NCI-H1105 (cell line): ENCODE results near the gene SCML1.
"Not testable (repeated sequence)": the region's sequence is repeated elsewhere in the genome, so short reads cannot be mapped to it uniquely, and the experiment has no call there.

Experiments
- DNase-seq: peaks from one replicate; lab custom pipeline; 2025; lab: John Stamatoyannopoulos, UW

SCML1 gene

DNA sequence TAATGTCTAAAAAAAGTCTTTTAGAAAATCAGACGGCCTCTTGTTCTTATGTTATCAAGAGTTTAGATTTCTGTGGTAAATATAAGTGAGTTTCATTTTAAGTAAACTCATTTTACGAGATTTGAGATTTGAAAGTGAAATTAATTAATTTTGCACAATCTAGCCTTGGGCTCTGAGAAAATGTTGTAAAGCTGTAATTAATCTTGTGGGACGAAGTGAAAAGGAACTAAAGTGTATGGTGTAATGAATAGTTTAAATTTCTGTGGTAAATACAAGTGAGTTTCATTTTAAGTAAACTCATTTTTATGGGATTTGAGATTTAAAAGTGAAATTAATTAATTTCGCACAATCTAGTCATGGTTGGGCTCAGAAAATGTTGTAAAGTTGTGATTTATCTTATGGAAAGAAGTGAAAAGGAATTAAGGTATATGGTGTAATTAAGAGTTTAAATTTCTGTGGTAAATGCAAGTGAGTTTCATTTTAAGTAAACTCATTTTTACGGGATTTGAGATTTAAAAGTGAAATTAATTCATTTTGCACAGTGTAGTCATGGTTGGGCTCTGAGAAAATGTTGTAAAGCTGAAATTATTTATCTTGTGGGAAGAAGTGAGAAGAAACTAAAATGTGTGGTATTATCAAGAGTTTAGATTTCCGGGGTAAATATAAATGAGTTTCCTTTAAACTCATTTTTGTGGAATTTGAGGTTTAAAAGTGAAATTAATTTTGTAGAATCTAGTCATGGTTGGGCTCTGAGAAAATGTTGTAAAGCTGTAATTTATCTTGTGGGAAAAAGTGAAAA lies 1.6 kb downstream of the SCML1 start:
- no peak for DNase-seq

DNA sequence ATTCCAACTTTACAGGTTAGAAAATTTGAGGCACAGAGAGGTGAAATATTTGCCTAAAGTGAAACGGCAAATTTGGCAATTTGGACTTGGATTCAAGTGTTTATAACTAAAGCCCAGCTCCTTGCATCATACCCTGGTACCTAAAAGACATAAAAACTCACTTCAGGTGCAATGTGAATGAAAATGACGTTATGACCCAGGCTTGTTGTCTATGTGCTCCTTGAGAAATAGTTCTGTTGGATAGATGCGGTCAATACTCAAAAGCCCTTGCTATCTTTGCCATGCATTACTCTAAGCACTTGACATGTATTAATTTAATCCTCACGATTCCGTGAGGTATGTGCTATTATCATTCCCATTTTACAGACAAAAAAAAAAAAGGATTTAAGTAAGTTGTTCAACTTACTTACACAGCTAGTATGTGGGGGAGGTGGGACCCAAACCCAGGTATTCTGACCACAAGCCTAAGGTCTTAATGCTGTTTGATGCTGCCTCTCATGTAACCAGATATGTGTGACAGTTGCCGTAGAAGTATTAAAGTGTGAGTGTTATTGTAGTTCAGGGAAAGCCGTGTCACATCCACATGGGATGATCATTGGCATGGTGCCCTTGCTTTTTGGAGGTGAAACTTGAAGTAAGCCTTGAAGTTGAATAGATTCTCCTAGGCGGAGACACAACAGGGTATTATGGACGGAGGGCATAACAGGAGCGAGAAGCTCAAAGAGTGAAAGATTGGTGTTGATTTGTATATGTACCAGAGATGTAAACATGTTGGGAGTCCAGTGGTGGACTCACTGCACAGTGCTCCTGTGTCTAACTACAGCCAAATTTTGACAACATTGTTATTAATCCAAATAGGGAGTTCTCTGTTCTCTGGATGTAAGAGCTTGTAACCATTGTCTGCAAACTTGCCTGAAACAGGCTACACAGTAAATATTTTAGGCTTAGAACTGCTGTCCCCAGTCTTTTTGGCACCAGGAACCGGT lies 3.1 kb downstream of the SCML1 start:
- DNase-seq, result no peak

DNA sequence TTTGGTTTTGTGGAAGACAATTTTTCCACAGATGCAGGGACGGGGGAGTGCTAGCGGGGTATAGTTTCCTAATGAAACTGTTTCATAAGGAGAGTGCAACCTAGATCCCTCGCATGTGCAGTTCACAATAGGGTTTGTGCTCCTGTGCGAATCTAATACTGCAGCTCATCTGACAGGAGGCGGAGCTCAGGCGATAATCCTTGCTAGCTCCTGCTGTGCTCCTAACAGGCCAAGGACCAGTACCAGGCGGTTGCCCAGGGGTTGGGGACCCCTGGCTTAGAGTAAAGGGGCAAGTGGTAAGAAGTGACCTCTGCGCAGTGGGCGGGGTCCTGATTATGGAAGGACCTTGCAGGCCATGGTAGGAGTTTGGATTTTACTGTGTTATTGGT lies 3.8 kb downstream of the SCML1 start:
- DNase-seq, result no peak

DNA sequence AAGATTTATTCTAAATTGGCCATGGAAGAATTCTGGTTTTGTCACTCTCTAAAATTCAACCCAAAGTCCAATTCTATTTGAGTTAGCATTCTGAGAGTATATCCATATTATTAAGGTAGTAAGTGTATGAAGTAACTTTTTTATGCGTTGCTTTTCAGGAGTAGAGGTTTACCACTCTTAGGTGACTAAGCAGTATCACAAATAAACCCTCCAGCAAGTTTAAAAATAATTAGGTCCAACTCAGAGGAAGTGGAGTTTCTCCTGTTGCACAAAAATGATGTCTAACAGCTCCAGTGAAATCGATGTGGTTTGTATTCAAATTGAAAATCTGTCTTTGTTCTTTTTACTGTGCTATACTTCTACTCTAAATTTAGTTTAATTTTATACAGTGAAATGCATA lies 6.6 kb downstream of the SCML1 start:
- no peak for DNase-seq

DNA sequence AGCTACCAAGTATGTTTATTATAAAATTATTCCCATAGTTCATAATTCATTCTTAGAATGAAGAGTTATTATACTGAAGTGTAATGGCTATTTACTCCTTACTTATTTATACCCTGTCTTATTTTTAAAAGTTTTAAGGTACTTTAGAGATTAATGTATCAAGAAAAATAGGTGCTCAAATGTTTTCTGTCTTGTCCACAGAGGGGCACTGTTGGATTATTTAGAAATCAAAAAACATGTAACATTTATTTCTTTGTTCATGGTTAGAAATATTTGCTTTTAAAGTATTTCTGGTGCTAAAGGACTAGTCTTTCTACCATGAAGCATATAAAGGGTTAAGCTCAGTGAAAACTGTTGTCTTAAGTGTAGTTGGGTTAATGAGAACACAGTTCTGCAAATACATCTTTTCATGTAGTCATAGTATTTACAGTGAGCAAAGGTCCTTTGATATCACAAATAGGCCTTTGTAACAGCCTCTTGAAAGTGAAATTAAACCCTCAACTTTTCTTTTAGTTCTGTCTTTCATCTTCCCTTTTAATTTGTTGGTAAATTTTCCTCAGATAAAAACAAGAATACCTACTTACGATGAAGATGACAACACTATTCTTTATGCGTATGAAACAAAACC lies 7.7 kb downstream of the SCML1 start:
- no peak for DNase-seq

DNA sequence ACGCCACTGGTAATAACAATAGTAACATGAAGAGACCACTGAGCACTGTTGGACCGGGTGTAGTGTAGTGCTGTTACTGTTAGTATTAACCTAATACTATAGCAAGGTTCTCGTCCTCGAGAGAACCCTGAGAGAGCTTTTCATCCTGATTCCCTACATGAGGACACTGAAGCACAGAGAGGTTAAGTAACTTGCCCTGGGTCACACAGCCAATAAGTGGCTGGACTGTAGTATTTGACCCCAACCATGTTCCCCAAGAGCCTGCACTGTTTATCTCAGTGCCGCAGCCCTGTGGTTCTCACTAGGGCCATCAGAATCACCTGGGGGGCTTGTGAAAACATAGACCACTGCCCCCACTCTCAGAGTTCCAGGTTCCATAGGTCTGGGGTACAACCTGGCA lies 10.4 kb downstream of the SCML1 start:
- no peak for DNase-seq

DNA sequence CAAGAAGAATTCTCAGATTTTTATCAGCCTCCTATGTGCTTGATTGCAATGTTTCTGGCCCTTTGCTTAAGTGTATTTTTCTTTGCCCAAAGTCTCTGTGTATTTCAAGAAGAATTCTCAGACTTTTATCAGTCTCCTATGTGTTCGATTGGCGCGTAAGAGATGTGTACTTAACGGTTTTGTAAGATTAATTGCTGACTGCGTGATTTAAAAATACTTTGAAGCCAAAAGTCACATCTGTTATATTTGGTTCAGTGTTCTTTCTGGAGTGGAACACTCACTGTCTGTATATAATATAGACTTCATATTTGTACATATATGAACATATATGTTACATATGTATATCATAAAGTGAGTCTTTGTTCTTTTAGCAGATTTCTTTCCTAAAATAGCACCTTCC lies 11.4 kb downstream of the SCML1 start:
- no peak for DNase-seq

DNA sequence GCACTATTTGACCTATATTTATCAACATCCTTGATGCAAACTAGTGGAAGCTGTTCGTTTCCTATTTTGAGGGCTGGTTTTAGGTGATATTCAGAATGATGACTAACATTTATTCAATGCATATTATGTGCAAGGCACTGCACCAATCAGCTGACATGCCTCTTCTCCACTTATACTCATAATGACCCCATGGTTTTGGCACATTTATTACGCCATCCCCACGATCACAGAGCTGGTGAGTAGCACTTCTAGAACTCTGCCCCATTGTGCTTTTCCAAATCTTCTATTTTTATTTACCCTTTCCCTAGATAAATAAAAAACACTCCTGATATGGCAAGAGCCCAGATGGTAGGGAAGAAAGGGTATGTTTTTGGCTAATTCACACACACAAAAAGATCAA lies 13.1 kb downstream of the SCML1 start:
- DNase-seq, result no peak

DNA sequence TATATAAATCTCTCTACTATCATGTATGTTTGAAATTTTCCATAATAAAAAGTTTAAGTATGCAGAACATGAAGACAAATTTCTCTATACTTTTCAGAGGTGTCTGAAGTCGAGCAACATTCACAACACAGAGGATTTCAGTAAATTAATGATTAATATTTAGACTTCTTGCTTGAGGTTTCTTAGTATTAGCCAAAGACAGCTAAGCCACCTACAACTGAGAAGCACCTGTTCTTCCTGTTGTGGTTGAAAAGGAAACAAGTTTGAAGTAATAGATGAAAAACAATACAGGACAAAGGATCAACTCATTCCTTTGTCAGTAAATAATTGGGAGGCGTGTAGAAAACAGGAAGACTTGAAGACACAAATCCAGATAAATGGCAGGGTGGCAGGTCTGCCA lies 21.1 kb downstream of the SCML1 start:
- no peak for DNase-seq

DNA sequence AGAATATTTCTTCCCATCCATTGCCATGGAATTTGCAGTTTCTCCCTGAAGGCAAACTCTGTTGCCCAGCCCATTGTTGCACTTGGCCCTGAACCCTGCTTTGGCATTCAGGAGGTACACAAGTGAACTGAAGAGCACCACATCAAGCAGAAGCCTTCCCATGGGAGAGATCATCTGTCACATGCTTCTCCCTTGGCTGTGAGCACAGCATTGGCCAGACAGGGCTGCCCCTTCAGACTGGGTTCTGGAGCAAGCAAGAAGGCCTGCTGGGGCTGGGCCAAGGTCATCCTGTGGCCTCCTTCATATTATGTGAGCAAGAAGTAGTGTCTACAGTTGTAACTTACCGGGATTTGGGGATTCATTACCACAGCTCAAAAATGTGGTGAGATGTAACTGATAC lies 22.7 kb downstream of the SCML1 start:
- no peak for DNase-seq

DNA sequence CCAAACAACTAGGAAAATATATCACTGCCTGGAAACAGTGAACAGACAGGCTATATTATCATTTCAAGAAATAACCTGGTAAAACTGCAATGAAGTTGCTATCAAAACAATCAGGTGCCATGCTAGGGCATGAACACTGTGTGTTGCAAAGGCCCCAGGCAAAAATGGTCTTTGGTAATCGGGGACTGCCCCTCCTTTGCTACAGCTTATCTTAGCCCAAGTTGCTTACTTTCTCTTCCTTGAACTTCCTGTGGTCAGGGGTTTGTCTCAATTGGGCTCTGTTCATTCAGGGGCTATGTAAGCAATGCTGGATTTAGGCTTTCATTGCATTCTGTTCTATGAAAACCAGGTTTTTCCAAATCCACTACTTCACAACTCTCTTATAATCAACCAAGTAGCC lies 30.4 kb downstream of the SCML1 start:
- no peak for DNase-seq

DNA sequence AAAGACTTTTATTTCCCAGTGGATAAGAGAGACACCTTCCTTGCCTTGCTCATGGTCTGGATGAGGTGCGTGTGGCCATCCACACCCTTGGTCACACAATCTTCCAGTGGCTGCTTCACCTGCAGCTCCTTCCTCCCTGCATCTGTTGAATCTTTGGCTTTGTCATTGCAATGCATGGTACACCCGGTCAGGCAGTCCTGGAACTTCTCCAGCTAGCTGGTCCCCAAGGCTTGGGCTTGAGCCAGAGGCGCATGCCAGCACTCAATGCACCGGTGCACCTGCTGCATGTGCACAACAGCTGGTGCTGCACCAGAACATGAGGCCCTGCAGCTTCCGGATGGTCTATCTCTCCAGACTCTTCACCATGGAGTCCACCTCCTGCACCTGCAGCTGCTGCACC lies 31.7 kb downstream of the SCML1 start:
- no peak for DNase-seq

DNA sequence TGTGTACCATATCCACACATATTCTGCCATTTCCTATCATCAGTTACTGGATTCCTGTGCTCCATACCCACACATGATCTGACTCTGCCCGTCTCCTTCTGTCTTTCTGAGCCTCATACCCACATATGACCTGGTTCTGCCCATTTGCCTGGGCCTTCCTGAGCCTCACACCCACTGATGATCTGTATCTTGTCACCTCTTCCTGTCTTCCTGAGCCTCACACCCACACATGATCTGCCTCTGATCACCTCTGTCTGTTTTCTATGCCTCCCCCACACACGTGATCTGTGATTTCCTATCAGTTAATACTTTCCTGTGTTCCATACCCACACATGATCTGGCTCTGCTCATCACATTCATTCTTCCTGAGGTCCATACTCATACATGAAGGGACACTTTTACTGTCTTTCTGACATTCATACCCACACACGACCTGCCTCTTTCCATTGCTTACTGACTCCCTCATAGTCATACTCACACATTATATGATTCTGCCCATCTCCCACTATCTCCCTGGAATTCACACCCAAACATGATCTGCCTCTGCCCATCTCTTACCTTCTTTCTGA lies 32.5 kb downstream of the SCML1 start:
- no peak for DNase-seq

DNA sequence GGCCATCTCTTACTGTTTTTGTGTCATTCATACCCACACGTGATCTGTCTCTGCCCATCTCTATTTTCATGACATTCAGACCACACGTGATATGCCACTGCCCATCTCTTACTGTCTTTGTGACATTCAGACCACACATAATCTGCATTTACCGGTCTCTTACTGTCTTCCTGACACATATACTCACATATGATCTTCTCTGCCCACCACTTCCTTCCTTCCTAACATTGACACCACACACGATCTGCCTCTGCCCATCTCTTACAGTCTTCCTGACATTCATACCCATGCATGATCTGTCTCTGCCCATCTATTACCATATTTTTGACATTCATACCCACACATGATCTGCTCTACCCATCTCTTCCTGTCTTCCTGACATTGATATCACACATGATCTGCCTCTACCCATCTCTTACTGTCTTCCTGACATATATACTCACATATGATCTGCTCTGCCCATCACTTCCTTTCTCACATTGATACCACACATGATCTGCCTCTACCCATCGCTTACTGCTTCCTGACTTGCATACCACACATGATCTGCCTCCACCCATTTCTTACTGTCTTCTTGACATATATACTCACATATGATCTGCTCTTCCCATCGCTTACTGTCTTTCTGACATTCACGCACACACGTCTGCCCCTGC lies 36.1 kb downstream of the SCML1 start:
- no peak for DNase-seq

DNA sequence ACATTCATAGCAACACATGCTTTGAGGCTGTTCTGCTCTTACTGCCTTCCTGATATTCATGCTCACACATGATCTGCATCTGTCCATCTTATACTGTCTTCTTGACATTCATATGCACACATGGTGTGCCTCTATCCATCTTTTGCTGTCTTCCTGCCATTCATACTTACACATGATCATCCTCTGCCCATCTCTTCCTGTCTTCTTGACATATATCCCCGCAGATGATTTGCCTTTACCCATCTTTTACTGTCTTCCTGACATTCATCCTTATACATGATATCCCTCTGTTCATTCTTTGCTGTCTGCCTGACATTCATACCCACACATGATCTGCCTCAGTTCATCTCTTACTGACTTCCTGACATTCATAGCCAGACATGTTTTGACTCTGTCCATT lies 36.8 kb downstream of the SCML1 start:
- DNase-seq, result no peak

DNA sequence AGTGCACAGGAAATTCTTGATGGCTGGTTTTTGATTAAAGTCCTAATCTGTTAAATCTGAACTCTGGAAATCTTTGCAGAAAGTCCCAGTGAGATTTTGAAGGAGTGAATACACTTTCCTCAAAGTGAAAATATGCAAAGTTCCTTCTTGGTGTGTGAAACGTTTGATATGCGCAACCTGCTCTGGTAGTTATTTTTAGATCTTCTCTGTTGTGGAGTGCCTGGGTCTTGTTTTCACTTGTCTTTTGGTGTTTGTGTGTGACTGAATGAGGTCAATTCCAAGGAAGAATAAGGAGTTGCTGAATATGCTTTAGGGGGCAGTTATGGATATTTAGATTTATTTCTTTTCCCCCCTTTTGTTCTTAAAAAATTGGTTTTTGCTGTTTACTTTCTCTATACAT lies 41.7 kb downstream of the SCML1 start:
- DNase-seq, result no peak

DNA sequence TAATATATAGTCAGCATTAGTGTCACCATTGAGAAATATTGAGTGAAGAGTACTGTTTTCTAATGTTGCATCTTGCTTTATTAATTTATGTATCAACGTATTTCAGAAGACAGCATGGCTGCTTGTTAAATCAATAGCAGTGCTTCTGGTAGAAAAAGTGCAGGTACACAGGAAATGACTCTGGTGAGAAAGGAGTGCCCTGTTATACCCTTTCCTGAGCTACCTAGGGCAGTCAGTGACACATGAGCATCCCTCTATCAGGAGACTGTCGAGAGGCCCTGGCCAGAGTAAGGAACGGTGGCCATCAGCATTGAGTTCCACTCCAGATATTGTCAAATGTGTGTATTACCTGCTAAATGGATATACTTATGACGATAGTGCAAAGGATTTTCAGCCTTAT lies 42.1 kb downstream of the SCML1 start:
- DNase-seq, result no peak

DNA sequence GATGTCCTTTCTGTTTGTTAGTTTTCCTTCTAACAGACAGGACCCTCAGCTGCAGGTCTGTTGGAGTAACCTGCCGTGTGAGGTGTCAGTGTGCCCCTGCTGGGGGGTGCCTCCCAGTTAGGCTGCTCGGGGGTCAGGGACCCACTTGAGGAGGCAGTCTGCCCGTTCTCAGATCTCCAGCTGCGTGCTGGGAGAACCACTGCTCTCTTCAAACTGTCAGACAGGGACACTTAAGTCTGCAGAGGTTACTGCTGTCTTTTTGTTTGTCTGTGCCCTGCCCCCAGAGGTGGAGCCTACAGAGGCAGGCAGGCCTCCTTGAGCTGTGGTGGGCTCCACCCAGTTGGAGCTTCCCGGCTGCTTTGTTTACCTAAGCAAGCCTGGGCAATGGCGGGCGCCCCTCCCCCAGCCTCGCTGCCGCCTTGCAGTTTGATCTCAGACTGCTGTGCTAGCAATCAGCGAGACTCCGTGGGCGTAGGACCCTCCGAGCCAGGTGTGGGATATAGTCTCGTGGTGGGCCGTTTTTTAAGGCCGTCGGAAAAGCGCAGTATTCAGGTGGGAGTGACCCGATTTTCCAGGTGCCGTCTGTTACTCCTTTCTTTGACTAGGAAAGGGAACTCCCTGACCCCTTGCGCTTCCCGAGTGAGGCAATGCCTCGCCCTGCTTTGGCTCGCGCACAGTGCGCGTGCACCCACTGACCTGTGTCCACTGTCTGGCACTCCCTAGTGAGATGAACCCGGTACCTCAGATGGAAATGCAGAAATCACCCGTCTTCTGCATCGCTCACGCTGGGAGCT lies 49.5 kb downstream of the SCML1 start:
- not testable (repeated sequence) for DNase-seq

DNA sequence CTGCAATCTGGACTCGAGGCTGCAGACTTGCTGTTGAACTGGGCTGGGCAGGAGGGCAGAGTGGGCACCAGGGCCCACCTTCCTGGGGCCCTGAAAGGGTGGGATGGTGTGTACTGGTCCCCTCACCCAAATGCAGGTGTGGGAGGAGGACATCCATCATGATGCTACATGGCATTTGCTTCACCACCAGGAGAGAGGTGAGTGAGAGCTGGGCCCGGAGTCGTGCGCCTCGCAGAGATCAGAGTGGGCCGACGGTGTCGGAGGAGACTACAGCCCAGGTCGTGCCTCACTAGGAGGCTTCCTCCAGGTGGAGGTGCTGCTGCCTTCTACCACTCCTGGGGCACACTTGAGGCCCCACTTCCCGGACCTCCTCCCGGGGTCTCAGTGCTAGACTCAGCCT lies 50.3 kb downstream of the SCML1 start:
- no peak for DNase-seq

DNA sequence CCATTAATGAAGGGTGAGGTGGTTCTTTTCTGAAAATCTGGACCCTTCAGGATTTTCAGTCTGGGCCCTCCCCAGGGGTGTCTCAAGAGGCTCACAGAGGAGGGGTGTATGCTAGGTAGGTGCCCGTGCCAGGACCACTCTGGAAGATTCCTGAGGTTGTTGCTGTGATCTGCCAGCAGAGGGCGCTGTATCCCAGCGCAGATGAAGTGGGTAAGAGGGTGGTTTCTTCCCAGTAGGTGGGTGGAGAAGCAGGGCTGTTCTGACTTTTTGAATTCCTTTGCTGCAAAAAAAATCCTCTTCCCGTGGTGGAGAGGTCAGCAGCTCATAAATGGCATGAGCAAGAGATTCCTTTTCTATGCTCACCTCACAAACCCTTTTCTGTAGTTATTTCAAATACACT lies 51.1 kb downstream of the SCML1 start:
- DNase-seq, result no peak

DNA sequence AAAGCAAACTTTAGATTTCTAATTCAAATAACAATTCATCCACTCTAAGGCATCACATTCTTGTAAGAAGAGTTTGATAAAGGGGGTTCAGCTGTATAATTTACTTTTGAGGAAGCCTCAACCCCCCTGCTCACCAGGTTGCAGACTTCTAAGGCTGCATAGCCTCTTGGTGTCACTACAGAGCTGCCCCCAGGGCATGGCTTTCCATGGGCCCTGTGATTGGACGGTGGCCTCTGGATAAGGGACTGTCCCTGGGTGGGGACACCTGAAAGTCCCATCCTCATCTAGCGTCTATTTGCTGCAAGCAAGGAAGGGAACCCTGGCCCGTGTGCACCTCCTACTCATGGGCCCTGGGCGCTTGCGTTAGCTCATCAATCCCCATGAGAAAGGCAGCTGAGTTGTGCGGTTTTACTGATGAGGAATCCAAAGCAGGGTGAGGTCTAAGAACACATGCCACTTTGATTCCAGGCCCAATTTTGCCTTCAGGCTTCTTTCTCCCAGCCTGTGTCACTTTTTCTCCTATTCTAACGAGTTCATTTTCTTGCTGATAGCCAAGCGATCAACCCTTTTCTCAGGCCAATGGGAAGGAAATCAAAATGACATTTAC lies 51.8 kb downstream of the SCML1 start:
- no peak for DNase-seq
